AG09309 (cell line): ENCODE data around the gene MTRF1L.

ENCODE experiments used
- DNase-seq: peaks from one replicate; pipeline ENCODE4 v3.0.0-alpha.2; 2010; ENCODE audit warnings: low read depth
- H3K4me3 ChIP-seq: 2 replicates; pipeline ENCODE4 v1.5.1; 2011; ENCODE audit warnings: mild to moderate bottlenecking, low read depth, low read length, moderate library complexity; ENCODE audit not compliant: control insufficient read depth
- CTCF ChIP-seq: IDR thresholded peaks from 2 replicates; pipeline ENCODE4 v1.5.1; 2011; ENCODE audit warnings: mild to moderate bottlenecking, low read depth, low read length, inconsistent platforms; ENCODE audit not compliant: insufficient read depth, control insufficient read depth; ENCODE audit errors: missing control alignments

MTRF1L gene

GRCh38 chr6:153002613-153003365 is at the start of gene MTRF1L:
TSS of gene MTRF1L (minus strand) at chr6:153002709. CDS start at chr6:153002685, 24 bp downstream.
- DNase-seq, result peak; percentile 77
- peak within 1 kb of the TSS; percentile 81 for H3K4me3 ChIP-seq
- TF ChIP-seq CTCF, result no peak

GRCh38 chr6:153051801-153052200 is 49.3 kb upstream of the MTRF1L start:
- no peak for DNase-seq
- no peak for TF ChIP-seq CTCF
- no peak overlapping the region for H3K4me3 ChIP-seq

- no peak overlapping the region for H3K4me3 ChIP-seq
- DNase-seq, result no peak
- no peak for TF ChIP-seq CTCF
Observed at GRCh38 chr6:153048631-153049030, 46.1 kb upstream of the MTRF1L start.

- DNase-seq, result no peak
- no peak overlapping the region for H3K4me3 ChIP-seq
- TF ChIP-seq CTCF, result no peak
Observed at GRCh38 chr6:153047386-153047785, 44.9 kb upstream of the MTRF1L start.

- TF ChIP-seq CTCF, result no peak
- DNase-seq, result no peak
- no peak overlapping the region for H3K4me3 ChIP-seq
Observed at GRCh38 chr6:153045271-153045670, 42.8 kb upstream of the MTRF1L start.

- no peak overlapping the region for H3K4me3 ChIP-seq
- DNase-seq, result no peak
- no peak for TF ChIP-seq CTCF
Observed at GRCh38 chr6:153044295-153044694, 41.8 kb upstream of the MTRF1L start.
